T-helper 17 cell (primary cell): ENCODE data around the gene RBM8A. TPM values are rescaled to one million over a fixed set of nuclear protein-coding genes. Genes with fewer than 3 reads are reported as not detected.

ENCODE experiments used
- ATAC-seq: fragments of 150-1000 bp; cut with Tn5 transposase; 2 replicates; pipeline ENCODE4 v1.10.0; 2021; ENCODE audit warnings: mild to moderate bottlenecking, moderate library complexity
- DNase-seq, 3 donors: peaks; one replicate each; pipeline versions ENCODE4 v3.0.0 to v3.0.0-alpha.2; 2020 to 2021
- H3K9me3 ChIP-seq: one replicate; pipeline ENCODE4 v1.7.0; 2013; ENCODE audit warnings: low read length, mild to moderate bottlenecking; ENCODE audit not compliant: control insufficient read depth, poor library complexity, severe bottlenecking
- H3K27ac Mint-ChIP-seq: one replicate; pipeline ENCODE4 v1.8.0; 2022; ENCODE audit warnings: mild to moderate bottlenecking, moderate library complexity, mixed read lengths
- H3K27me3 Mint-ChIP-seq: one replicate; pipeline ENCODE4 v1.8.0; 2022; ENCODE audit warnings: mixed read lengths
- H3K36me3 Mint-ChIP-seq: one replicate; pipeline ENCODE4 v1.8.0; 2022; ENCODE audit warnings: low read depth, mixed read lengths
- H3K4me1 Mint-ChIP-seq: one replicate; pipeline ENCODE4 v1.8.0; 2022; ENCODE audit warnings: mild to moderate bottlenecking, mixed read lengths
- H3K4me3 Mint-ChIP-seq: one replicate; pipeline ENCODE4 v1.8.0; 2022; ENCODE audit warnings: mild to moderate bottlenecking, moderate library complexity, mixed read lengths
- total RNA-seq, 4 donors: library from RNA in 2 of 4; stranded (reverse) in 2 of 4; gene quantifications; one replicate each; pipeline ENCODE4 v1.2.3 and lab custom pipeline; 2022 to 2026

RBM8A gene
- total RNA-seq, 2 donors from 2014 or later = 126 to 130 TPM

DNA sequence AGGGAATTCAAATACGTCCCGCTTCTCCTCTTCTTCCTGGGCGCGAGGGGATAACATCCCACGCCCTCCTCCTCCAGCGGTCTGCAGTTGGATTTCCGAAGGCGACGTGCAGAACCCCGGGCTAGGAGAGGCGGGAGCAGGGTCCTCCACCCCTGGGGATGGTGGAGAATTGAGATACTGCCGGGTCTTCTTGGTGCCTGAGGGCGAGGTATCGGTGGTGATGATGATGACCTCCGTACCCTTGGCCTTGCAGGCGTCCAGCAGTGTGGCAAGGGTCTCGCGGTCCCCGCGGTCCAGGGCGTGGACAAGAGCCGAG is 33.8 kb upstream of the RBM8A start:
- Mint-ChIP-seq H3K4me3 (peak overlapping the region; percentile 98), H3K36me3 (peaks cover 4% of the 10 kb centered on the region), H3K4me1 (peaks cover 63% of the 10 kb centered on the region), H3K27ac (peak overlapping the region; percentile 90), H3K27me3 (no peaks in the 10 kb centered on the region)
- DNase-seq (no peak), ATAC-seq (no peak)
- H3K9me3 ChIP-seq = no peaks in the 10 kb centered on the region

DNA sequence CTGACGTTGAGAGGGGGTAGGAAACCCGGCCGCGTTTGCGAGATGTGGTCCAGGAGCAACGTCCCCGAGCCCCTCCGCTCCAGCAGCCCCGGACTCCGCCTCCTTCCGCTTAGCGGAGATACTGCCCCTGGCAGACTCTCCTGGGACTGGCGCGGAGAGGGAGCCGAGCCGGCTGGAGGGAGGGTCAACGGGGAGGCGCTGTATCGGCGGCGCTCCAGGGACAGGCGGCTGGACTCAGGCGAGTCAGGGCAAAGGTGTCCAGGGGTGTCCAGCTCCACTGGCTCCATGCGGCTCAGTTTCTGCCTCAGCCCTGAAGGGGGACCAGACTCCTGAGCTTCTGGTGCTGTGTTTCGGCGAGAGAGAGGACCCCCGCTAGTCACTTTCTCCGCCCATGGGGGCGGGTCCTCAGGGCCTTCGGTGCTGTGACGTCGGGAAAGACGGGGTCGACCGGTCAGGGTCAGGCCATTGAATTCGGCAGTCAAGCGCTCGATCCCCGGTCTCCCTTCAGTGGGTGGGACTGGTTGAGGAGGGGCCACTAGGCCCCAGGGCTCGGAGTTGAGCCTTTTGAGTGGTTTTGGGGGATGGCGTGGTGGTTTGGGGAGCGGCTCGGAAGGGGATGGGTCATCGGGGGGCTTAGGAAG is 33.3 kb upstream of the RBM8A start:
- Mint-ChIP-seq H3K4me3 (peak overlapping the region; percentile 98), H3K27me3 (no peaks in the 10 kb centered on the region), H3K4me1 (peaks cover 66% of the 10 kb centered on the region), H3K27ac (peak overlapping the region; percentile 90), H3K36me3 (peaks cover 4% of the 10 kb centered on the region)
- H3K9me3 ChIP-seq = no peaks in the 10 kb centered on the region
- DNase-seq (peak in 2 of 3 donors; percentile 55 to 57), ATAC-seq (no peak)

DNA sequence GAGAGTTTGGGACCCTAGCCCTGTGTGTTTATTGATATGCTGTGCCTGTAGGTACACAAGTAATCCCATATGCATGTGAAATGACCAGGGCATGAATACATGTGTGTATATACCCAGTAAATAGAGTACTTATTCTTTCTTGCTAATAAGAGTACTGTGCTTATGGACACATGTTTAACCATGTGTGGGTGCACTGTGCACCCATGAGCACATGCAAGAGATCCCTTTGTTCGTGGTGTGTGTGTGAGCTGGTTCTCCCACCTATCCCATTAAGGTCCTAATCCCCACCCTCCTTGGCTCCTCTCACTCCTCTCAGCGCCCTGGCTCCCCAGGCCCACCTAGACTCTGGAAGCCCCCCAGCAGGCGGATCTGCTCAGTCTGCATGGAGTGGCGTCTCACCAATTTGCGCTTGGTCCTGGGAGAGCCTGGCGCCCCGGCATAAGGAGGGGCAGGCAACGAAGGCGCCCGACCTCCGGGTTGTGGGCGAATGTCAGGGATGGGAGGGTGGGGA is 32.7 kb upstream of the RBM8A start:
- Mint-ChIP-seq H3K27ac (peak overlapping the region; percentile 90), H3K36me3 (peaks cover 6% of the 10 kb centered on the region), H3K4me1 (peaks cover 70% of the 10 kb centered on the region), H3K4me3 (peak overlapping the region; percentile 98), H3K27me3 (no peaks in the 10 kb centered on the region)
- ATAC-seq (no peak), DNase-seq (no peak)
- H3K9me3 ChIP-seq = no peaks in the 10 kb centered on the region

DNA sequence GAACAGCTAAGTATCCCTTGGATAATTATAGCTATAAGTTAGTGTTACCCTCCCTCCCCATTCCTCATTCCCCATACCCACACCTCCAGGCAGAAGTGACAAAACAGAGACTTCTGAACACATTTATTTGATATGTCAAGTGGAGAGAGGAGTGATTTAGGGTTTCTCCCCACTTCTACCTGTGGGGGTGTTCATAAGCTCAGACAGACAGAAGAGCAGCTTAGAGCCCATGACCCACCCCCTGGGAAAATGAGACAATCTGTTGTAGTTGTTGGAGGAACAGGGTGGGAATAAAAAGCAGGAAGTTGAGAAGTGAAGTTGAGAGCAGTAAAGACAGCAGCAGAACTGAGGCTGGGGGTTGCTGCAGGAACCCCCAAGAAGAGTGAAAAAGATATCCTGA is 32.0 kb upstream of the RBM8A start:
- Mint-ChIP-seq H3K27ac (peak overlapping the region; percentile 90), H3K36me3 (peaks cover 6% of the 10 kb centered on the region), H3K4me1 (peaks cover 75% of the 10 kb centered on the region), H3K27me3 (no peaks in the 10 kb centered on the region), H3K4me3 (peak overlapping the region; percentile 98)
- no peak for ATAC-seq
- no peaks in the 10 kb centered on the region for H3K9me3 ChIP-seq
- DNase-seq = no peak

DNA sequence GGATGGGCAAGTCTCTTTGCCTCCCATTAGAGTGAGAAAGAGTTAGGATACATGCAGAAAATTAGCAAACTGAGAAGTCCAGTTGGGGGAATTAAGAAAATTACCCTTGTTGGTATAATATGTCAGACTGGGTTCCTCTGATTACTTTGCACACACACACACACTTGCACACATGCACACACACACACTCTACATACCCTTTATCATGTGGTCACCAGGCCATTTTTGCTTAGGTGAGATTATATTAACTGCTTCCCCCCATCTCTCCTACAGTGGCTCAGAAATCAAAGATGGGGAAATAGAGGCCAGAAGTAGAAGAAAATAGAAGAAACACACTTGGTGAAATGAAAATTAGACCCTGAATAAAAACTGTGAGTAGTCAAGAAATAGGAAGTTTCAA is 31.4 kb upstream of the RBM8A start:
- Mint-ChIP-seq H3K27ac (peak overlapping the region; percentile 98), H3K36me3 (peaks cover 6% of the 10 kb centered on the region), H3K4me1 (peaks cover 74% of the 10 kb centered on the region), H3K27me3 (no peaks in the 10 kb centered on the region), H3K4me3 (no peak overlapping the region)
- DNase-seq (no peak), ATAC-seq (no peak)
- H3K9me3 ChIP-seq = no peaks in the 10 kb centered on the region

DNA sequence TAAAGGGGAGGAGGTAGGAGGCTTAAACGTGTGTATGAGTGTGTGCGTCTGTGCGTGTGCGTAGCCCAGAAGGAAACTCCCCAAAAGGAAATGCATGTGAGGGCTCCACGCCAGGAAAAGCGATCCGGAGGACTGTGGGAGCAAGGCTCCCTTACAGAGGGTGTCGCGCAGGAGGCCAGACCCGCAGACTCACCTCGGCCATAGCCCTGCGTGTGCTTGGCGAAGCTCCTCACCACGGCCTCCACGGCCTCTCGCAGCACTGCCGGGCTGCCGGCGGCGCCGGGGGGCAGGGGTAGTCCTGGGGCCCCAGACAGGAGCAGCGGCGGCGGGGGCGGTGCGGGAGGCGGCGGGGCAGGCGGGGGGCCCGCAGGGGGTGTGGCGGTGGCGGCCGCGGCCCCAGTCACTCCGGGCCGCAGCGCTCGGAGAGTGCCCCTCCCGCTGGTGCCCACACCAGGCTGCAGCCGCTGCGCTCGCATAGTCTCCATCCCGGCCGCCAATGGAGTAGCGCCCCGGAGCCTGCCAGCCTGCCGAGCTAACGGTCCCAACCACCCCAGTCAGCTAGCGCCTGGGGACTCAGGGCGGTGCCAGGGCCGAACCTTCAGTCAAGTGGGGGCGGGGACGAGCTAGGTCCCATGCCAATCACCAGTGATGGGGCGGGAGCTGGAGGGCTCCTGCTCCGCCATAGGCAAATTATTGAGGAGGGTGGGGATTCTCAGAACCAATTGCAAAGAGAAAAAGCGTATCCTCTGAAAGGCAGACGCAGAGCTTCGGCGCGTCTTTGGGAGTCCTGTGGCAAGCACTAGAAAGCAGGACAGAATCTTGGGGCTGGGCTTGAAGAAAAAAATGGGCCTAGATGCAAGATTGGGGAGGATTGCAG is 30.4 kb upstream of the RBM8A start, which contains the start of gene LIX1L:
TSS of gene LIX1L (minus strand) at position 575 of the 877 bp plus-strand sequence. CDS start at position 485, 90 bp downstream.
- H3K27me3 Mint-ChIP-seq = no peaks in the 10 kb centered on the region

DNA sequence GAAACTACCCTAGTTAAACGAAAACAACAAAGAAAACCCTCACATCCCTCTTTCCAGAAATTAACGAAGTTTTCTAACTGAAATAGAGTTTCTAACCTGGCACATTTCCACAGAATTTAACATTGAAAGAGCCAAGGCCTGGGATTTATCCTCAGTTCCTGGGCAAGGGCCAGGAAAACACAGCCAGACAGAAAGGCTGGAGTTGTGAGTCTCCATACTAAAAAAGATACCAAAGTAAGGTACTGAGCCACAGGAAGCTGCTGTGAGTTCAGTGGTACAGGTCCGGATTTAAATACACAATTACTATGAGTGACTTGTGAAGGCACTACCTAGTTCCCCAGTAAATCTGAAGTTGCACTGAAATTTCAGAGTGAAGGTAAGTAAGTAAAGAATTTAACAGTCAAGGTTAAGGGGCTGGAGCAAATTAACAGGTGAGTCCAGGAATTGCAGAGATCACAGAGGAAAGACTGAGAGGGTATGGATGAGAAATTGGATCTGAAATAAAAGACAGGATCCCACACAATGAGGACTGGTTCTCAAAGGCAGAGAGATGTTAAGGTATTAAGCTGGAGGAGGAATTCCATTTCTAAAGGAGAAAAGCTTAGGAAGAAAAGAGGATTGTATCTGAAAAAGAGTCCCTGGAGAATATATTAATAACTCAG is 29.6 kb upstream of the RBM8A start:
- H3K27me3 Mint-ChIP-seq = no peaks in the 10 kb centered on the region
- H3K4me3 Mint-ChIP-seq = peak overlapping the region; percentile 99
- H3K9me3 ChIP-seq = no peaks in the 10 kb centered on the region
- H3K4me1 Mint-ChIP-seq = peaks cover 67% of the 10 kb centered on the region
- H3K36me3 Mint-ChIP-seq = peaks cover 6% of the 10 kb centered on the region
- no peak for DNase-seq
- peak overlapping the region; percentile 98 for H3K27ac Mint-ChIP-seq
- no peak for ATAC-seq

More for the DNA sequence above, 30.4 kb upstream of the RBM8A start, which contains the start of gene LIX1L:
- Mint-ChIP-seq H3K36me3 (peaks cover 6% of the 10 kb centered on the region), H3K27ac (peak within 1 kb of the TSS; percentile 98), H3K4me1 (peaks cover 70% of the 10 kb centered on the region), H3K4me3 (peak within 1 kb of the TSS; percentile 99)
- peak; percentile 91 for ATAC-seq
- H3K9me3 ChIP-seq = no peaks in the 10 kb centered on the region
- DNase-seq = peak; percentile 88 to 92 (median 88)

DNA sequence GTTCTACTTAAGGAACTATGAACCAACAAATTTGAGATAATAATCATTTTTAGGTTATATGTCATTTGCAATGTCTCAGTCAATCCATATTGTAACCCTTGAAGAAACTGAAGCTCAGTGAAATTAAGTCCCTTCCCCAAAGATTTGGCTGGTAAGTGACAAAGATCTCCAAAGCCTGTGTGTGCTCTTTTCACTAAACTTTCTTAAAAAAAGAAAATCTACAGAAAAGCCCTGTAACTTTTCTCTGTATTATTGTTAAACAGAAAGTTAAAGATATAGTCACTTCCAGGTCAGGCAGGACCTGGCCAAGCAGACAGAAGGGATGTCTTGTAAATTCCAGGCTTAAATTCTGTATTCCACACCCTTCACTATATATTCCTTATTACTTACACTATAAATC is 29.1 kb upstream of the RBM8A start:
- Mint-ChIP-seq H3K4me3 (peak overlapping the region; percentile 99), H3K4me1 (peaks cover 66% of the 10 kb centered on the region), H3K27me3 (no peaks in the 10 kb centered on the region), H3K36me3 (peaks cover 6% of the 10 kb centered on the region), H3K27ac (peak overlapping the region; percentile 98)
- no peaks in the 10 kb centered on the region for H3K9me3 ChIP-seq
- DNase-seq (no peak), ATAC-seq (no peak)

DNA sequence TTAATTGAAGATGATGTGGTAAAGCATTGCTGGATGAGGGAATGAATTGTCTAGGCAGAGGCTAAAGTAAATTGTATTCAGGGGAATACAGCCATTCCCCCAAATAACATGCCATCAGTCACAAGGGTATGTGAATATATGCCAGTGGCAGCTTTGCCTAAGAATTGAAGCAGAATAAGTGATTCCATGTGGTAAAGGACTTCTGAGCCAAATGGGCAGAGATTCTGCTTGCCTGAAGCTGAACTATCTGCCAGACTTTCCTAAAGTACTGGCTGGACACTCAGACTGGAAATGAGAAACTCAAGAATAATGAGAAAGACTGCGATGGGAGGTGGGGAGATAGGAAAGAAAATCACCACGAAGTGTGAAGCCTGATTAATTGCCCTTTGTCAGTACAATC is 28.2 kb upstream of the RBM8A start:
- Mint-ChIP-seq H3K4me3 (peak overlapping the region; percentile 67), H3K4me1 (peaks cover 73% of the 10 kb centered on the region), H3K27me3 (no peaks in the 10 kb centered on the region), H3K27ac (peak overlapping the region; percentile 98), H3K36me3 (peaks cover 6% of the 10 kb centered on the region)
- ATAC-seq (no peak), DNase-seq (no peak)
- H3K9me3 ChIP-seq = no peaks in the 10 kb centered on the region

DNA sequence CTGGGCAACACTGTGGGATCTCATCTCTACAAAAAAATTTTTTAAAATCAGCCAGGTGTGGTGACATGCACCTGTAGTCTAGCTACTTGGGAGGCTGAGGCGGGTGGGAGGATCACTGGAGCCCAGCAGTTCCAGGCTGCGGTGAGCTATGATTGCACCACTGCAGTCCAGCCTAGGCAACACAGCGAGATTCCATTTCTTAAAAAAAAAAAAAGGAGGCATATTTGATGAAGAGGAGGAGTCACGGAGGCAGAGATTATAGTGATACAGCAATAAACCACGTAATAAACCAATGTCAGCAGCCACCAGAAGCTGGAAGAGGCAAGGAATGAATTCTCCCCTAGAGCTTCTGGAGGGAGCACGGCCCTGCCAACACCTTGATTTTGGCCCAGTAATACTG is 26.6 kb upstream of the RBM8A start:
- no peaks in the 10 kb centered on the region for H3K9me3 ChIP-seq
- DNase-seq = no peak
- peaks cover 73% of the 10 kb centered on the region for H3K4me1 Mint-ChIP-seq
- H3K27ac Mint-ChIP-seq = no peak overlapping the region
- peak overlapping the region; percentile 67 for H3K4me3 Mint-ChIP-seq
- no peaks in the 10 kb centered on the region for H3K27me3 Mint-ChIP-seq
- ATAC-seq = no peak
- peaks cover 8% of the 10 kb centered on the region for H3K36me3 Mint-ChIP-seq

DNA sequence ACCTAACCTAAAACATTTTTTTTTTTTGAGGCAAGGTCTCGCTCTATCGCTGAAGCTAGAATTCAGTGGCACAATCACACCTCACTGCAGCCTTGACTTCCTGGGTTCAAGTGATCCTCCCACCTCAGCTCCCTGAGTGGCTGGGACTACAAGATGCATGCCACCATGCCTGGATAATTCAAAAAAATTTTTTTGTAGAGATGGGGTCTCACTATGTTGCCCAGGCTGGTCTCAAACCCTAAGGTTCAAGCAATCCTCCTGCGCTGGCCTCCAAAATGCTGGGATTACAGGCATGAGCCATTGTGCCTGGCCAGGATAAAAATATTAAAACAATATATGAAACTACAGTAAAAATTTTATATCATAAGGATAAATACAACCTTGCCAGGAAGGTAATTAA is 25.6 kb upstream of the RBM8A start:
- H3K4me3 Mint-ChIP-seq = no peak overlapping the region
- peaks cover 68% of the 10 kb centered on the region for H3K4me1 Mint-ChIP-seq
- no peak for DNase-seq
- H3K27me3 Mint-ChIP-seq = no peaks in the 10 kb centered on the region
- H3K36me3 Mint-ChIP-seq = peaks cover 8% of the 10 kb centered on the region
- H3K27ac Mint-ChIP-seq = peak overlapping the region; percentile 19
- H3K9me3 ChIP-seq = no peaks in the 10 kb centered on the region
- no peak for ATAC-seq

DNA sequence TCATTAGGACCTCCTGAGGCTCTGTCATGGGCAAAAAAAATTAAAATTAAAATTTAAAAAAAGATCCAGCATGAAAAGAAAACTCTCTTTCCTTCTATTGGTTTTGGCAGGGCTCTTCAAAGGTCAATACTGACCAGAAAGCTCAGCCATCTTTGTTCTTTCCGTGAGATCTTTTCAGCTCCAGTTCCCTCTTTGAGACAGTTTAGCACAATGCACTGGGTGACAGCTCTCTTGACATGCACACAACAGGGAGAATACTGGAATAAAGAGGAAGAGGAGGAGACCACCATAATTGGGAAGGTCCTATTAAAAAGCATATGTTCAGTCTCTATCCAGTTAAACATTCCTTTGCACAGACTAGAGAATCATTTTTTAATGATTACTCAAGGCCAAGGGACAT is 24.2 kb upstream of the RBM8A start:
- Mint-ChIP-seq H3K4me3 (no peak overlapping the region), H3K4me1 (peaks cover 62% of the 10 kb centered on the region), H3K36me3 (peaks cover 4% of the 10 kb centered on the region), H3K27me3 (no peaks in the 10 kb centered on the region), H3K27ac (no peak overlapping the region)
- DNase-seq (no peak), ATAC-seq (no peak)
- no peaks in the 10 kb centered on the region for H3K9me3 ChIP-seq

DNA sequence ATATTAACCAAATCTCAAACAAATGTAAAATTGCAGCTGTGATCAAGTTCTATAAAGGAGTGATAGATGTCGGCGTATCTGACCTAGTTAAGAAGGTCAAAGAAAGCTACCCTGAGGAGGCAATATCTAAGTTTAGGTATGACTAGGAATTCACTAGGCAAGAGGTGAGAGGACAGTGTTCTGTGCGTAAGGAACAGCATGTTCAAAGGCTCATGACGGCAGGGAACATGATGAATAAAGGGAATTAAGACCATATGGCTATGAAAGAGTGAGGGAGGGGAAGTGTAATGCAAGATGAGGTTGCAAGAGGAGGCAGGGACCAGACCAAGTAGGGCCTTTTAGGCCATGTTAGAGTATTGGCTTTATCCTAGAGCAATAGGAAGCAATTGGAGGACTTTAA is 21.9 kb upstream of the RBM8A start:
- no peaks in the 10 kb centered on the region for H3K27me3 Mint-ChIP-seq
- peak overlapping the region; percentile 82 for H3K27ac Mint-ChIP-seq
- peaks cover 2% of the 10 kb centered on the region for H3K36me3 Mint-ChIP-seq
- no peaks in the 10 kb centered on the region for H3K9me3 ChIP-seq
- H3K4me1 Mint-ChIP-seq = peaks cover 51% of the 10 kb centered on the region
- H3K4me3 Mint-ChIP-seq = no peak overlapping the region
- DNase-seq (no peak), ATAC-seq (no peak)
